Activated CD4-positive, alpha-beta memory T cell treated with anti-CD3 and anti-CD28 coated beads for 36 hours (primary cell): Measurements from ENCODE around the gene GBE1. TPM values are rescaled to one million over a fixed set of nuclear protein-coding genes. Genes with fewer than 3 reads are reported as not detected.

ENCODE experiments used
- CTCF ChIA-PET: fragments of 350-600 bp; sonication (Branson Sonifier 250); formaldehyde crosslinking; loops from one replicate; lab custom pipeline; 2021; ENCODE audit warnings: antibody characterized with exemption, inconsistent platforms; lab: Charles Lee
- POLR2A ChIA-PET: fragments of 350-600 bp; sonication (Branson Sonifier 250); formaldehyde crosslinking; loops from one replicate; lab custom pipeline; 2021; ENCODE audit warnings: antibody characterized with exemption; lab: Charles Lee
- DNase-seq: peaks from one replicate; pipeline ENCODE4 v3.0.0-alpha.2; 2020
- H3K27ac Mint-ChIP-seq: one replicate; pipeline ENCODE4 v1.8.0; 2021; ENCODE audit warnings: mixed read lengths
- H3K27me3 Mint-ChIP-seq: one replicate; pipeline ENCODE4 v1.8.0; 2021; ENCODE audit warnings: mixed read lengths
- H3K36me3 Mint-ChIP-seq: one replicate; pipeline ENCODE4 v1.8.0; 2021; ENCODE audit warnings: mixed read lengths
- H3K4me1 Mint-ChIP-seq: one replicate; pipeline ENCODE4 v1.8.0; 2021; ENCODE audit warnings: low read depth, mixed read lengths
- H3K4me3 Mint-ChIP-seq: one replicate; pipeline ENCODE4 v1.8.0; 2021; ENCODE audit warnings: mild to moderate bottlenecking, mixed read lengths
- H3K9me3 Mint-ChIP-seq: one replicate; pipeline ENCODE4 v1.8.0; 2021; ENCODE audit warnings: mixed read lengths
- intact Hi-C: fragments of 100-400 bp; cut with micrococcal nuclease; formaldehyde crosslinking; loops from one replicate; pipeline ENCODE4 v1.15.1; 2023
- total RNA-seq, 2 experiments: library from RNA; stranded (reverse); gene quantifications; one replicate each; pipeline ENCODE4 v1.2.3, GENCODE V29; 2021

Gene GBE1
- total RNA-seq, 2 experiments from 2014 or later: 30.5 to 30.6 TPM

- CTCF ChIA-PET: no interaction called here
Observed at GRCh38 chr3:81692766-81693165, 68.7 kb downstream of the GBE1 start.

GRCh38 chr3:81689617-81690016, 71.8 kb downstream of the GBE1 start:
- Mint-ChIP-seq H3K4me3 (no peak overlapping the region), H3K9me3 (no peaks in the 10 kb centered on the region), H3K27me3 (no peaks in the 10 kb centered on the region), H3K4me1 (no peaks in the 10 kb centered on the region), H3K27ac (no peak overlapping the region), H3K36me3 (peaks cover 15% of the 10 kb centered on the region)
- ChIA-PET POLR2A (no interaction called here), CTCF (no interaction called here)
- no peak for DNase-seq
- intact Hi-C loops: no loop called here

More at GRCh38 chr3:81692766-81693165, 68.7 kb downstream of the GBE1 start:
- no peak for DNase-seq
- Mint-ChIP-seq H3K27ac (no peak overlapping the region), H3K27me3 (no peaks in the 10 kb centered on the region), H3K4me3 (no peak overlapping the region), H3K36me3 (no peaks in the 10 kb centered on the region), H3K4me1 (no peaks in the 10 kb centered on the region), H3K9me3 (no peaks in the 10 kb centered on the region)
- intact Hi-C loops: no loop called here
- POLR2A ChIA-PET: no interaction called here

GRCh38 chr3:81684751-81685395, 76.6 kb downstream of the GBE1 start:
- H3K27ac Mint-ChIP-seq: no peak overlapping the region
- ChIA-PET POLR2A (no interaction called here), CTCF (no interaction called here)
- intact Hi-C loops: no loop called here
- no peak overlapping the region for H3K4me3 Mint-ChIP-seq
- no peak for DNase-seq
- H3K36me3 Mint-ChIP-seq: peaks cover 21% of the 10 kb centered on the region
- no peaks in the 10 kb centered on the region for H3K9me3 Mint-ChIP-seq
- H3K4me1 Mint-ChIP-seq: no peaks in the 10 kb centered on the region
- H3K27me3 Mint-ChIP-seq: no peaks in the 10 kb centered on the region

- CTCF ChIA-PET: interaction anchor here (0.5 kb wide), 1 partner anchor 47 kb away, joined by 3 read pairs; no protein-coding TSS in a partner anchor
- Mint-ChIP-seq H3K27ac (no peak overlapping the region), H3K36me3 (peaks cover 6% of the 10 kb centered on the region), H3K4me1 (no peaks in the 10 kb centered on the region), H3K27me3 (no peaks in the 10 kb centered on the region), H3K4me3 (no peak overlapping the region), H3K9me3 (no peaks in the 10 kb centered on the region)
- intact Hi-C loops: no loop called here
- DNase-seq: no peak
- POLR2A ChIA-PET: no interaction called here
Observed at GRCh38 chr3:81676706-81677456, 84.6 kb downstream of the GBE1 start.

- no peak overlapping the region for H3K4me3 Mint-ChIP-seq
- CTCF ChIA-PET: no interaction called here
- intact Hi-C loops: no loop called here
- no peaks in the 10 kb centered on the region for H3K9me3 Mint-ChIP-seq
- no peak overlapping the region for H3K27ac Mint-ChIP-seq
- POLR2A ChIA-PET: no interaction called here
- H3K4me1 Mint-ChIP-seq: no peaks in the 10 kb centered on the region
- DNase-seq: no peak
- peaks cover 4% of the 10 kb centered on the region for H3K36me3 Mint-ChIP-seq
- H3K27me3 Mint-ChIP-seq: no peaks in the 10 kb centered on the region
Observed at GRCh38 chr3:81674690-81675089, 86.8 kb downstream of the GBE1 start.

- Mint-ChIP-seq H3K36me3 (peaks cover 4% of the 10 kb centered on the region), H3K4me3 (no peak overlapping the region), H3K27ac (no peak overlapping the region), H3K27me3 (no peaks in the 10 kb centered on the region), H3K9me3 (no peaks in the 10 kb centered on the region), H3K4me1 (no peaks in the 10 kb centered on the region)
- DNase-seq: no peak
- ChIA-PET CTCF (interaction anchor here (0.6 to 0.9 kb wide), 2 partner anchors 29 to 464 kb away, joined by 3 read pairs; no protein-coding TSS in a partner anchor), POLR2A (no interaction called here)
- intact Hi-C loops: no loop called here
Observed at GRCh38 chr3:81668283-81668682, 93.2 kb downstream of the GBE1 start.

- CTCF ChIA-PET: interaction anchor here (0.8 to 1.7 kb wide), 3 partner anchors 244 to 465 kb away, joined by 3 to 5 read pairs (median 3); no protein-coding TSS in a partner anchor
Observed at GRCh38 chr3:81666502-81667121, 94.8 kb downstream of the GBE1 start.

GRCh38 chr3:81663114-81663513, 98.3 kb downstream of the GBE1 start:
- Mint-ChIP-seq H3K27ac (no peak overlapping the region), H3K4me3 (no peak overlapping the region), H3K4me1 (no peaks in the 10 kb centered on the region), H3K27me3 (no peaks in the 10 kb centered on the region), H3K9me3 (no peaks in the 10 kb centered on the region), H3K36me3 (no peaks in the 10 kb centered on the region)
- intact Hi-C loops: no loop called here
- DNase-seq: no peak
- CTCF ChIA-PET: no interaction called here
- POLR2A ChIA-PET: no interaction called here

More at GRCh38 chr3:81666502-81667121, 94.8 kb downstream of the GBE1 start:
- H3K9me3 Mint-ChIP-seq: no peaks in the 10 kb centered on the region
- no peak overlapping the region for H3K4me3 Mint-ChIP-seq
- intact Hi-C loops: no loop called here
- H3K4me1 Mint-ChIP-seq: no peaks in the 10 kb centered on the region
- no peak overlapping the region for H3K27ac Mint-ChIP-seq
- POLR2A ChIA-PET: no interaction called here
- no peaks in the 10 kb centered on the region for H3K27me3 Mint-ChIP-seq
- peaks cover 4% of the 10 kb centered on the region for H3K36me3 Mint-ChIP-seq
- DNase-seq: no peak

- Mint-ChIP-seq H3K27me3 (no peaks in the 10 kb centered on the region), H3K27ac (no peak overlapping the region), H3K4me3 (no peak overlapping the region), H3K36me3 (no peaks in the 10 kb centered on the region), H3K9me3 (no peaks in the 10 kb centered on the region), H3K4me1 (no peaks in the 10 kb centered on the region)
- POLR2A ChIA-PET: no interaction called here
- CTCF ChIA-PET: no interaction called here
- intact Hi-C loops: no loop called here
- DNase-seq: no peak
Observed at GRCh38 chr3:81660036-81660435, 101.4 kb downstream of the GBE1 start.

- Mint-ChIP-seq H3K27ac (no peak overlapping the region), H3K4me3 (no peak overlapping the region), H3K4me1 (no peaks in the 10 kb centered on the region), H3K9me3 (no peaks in the 10 kb centered on the region), H3K36me3 (no peaks in the 10 kb centered on the region), H3K27me3 (no peaks in the 10 kb centered on the region)
- intact Hi-C loops: no loop called here
- ChIA-PET CTCF (no interaction called here), POLR2A (no interaction called here)
- no peak for DNase-seq
Observed at GRCh38 chr3:81658322-81658997, 103.0 kb downstream of the GBE1 start.

- Mint-ChIP-seq H3K9me3 (no peaks in the 10 kb centered on the region), H3K4me3 (no peak overlapping the region), H3K36me3 (no peaks in the 10 kb centered on the region), H3K4me1 (no peaks in the 10 kb centered on the region), H3K27ac (no peak overlapping the region), H3K27me3 (no peaks in the 10 kb centered on the region)
- intact Hi-C loops: no loop called here
- no peak for DNase-seq
- CTCF ChIA-PET: no interaction called here
- POLR2A ChIA-PET: no interaction called here
Observed at GRCh38 chr3:81651139-81651538, 110.3 kb downstream of the GBE1 start.

- CTCF ChIA-PET: no interaction called here
Observed at GRCh38 chr3:81650187-81650586, 111.3 kb downstream of the GBE1 start.

More at GRCh38 chr3:81650187-81650586, 111.3 kb downstream of the GBE1 start:
- Mint-ChIP-seq H3K9me3 (no peaks in the 10 kb centered on the region), H3K4me1 (no peaks in the 10 kb centered on the region), H3K36me3 (no peaks in the 10 kb centered on the region), H3K27ac (no peak overlapping the region), H3K27me3 (no peaks in the 10 kb centered on the region), H3K4me3 (no peak overlapping the region)
- DNase-seq: no peak
- intact Hi-C loops: no loop called here
- POLR2A ChIA-PET: no interaction called here
